HG02973 (cell line): Measurements from ENCODE around the gene PRIMA1.

Source experiments
- ATAC-seq: cut with Tn5 transposase; IDR thresholded peaks from one replicate; pipeline ENCODE4 v1.9.1; 2021; ENCODE audit warnings: moderate library complexity; ENCODE audit not compliant: unreplicated experiment

PRIMA1 gene, protein sequence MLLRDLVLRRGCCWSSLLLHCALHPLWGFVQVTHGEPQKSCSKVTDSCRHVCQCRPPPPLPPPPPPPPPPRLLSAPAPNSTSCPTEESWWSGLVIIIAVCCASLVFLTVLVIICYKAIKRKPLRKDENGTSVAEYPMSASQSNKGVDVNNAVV

DNA sequence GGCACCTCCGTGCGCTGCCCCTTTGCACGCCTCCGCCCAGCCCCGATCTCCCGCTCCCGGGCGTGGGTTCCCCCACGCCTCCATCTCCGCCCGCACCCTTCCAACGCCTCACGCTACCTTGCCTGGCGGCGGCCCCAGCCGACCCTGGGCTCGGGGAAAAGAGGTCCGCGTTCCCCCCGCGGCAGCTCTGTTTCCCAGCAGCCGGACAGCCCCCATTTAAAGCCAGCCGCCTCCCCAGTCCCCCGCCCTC is at the start of gene PRIMA1:
TSS of gene PRIMA1 (minus strand) at position 193 of the 250 bp plus-strand sequence. CDS start 767 bp downstream, outside the sequence.
- no peak for ATAC-seq

DNA sequence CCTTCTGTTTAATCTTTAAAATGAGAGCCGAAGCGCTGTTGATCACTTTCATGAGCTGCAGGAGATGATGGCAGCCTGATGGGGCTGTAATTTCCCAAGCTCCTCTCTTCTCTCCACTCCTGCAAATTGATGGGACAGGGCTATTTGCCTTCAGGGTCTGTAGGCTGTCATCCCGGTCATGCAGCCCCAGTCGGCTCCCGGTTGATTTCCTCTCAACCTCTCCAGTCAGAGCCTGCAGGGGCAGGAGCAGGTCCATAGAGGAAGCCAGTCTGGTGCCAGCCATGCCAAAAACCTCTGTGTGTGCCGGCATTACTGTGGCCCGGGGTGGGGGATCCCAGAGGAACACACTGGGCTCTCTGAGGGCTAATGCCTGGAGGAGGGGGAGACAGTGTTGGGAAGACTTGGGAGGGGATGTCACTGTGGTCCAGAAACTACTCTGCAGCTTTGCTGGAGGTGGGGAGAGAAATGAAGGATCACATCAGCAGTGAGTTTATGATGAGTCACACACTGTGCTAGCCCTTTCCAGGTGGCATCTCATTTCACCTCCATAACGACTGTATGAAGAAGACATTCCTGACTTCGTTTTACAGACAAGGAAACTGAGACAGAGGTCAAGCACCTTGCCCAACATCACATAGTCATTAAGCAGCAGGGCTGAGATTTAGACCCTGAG is 46.5 kb upstream of the PRIMA1 start:
- no peak for ATAC-seq

DNA sequence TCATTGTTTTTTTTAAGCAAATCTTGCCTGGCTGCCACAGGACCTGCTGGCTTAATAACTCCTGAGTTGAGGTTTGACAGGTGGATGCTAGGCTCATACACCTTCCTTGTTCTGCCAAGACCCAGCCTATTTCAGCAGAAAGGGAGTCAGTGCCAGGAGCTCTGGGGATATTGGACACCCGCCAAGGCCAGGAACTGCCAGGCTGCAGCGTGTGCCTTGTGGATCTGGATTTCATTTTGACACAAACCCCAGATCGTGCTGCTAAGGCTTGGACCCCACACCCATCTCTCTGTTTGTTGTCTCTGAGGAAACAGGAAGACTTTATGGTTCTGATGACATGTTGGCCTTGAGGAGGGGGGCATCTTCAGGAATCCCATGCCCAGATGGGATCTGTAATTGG is 44.4 kb upstream of the PRIMA1 start:
- no peak for ATAC-seq

GRCh38 chr14:93832081-93832480 is 43.8 kb upstream of the PRIMA1 start:
- no peak for ATAC-seq

- ATAC-seq, result no peak
Observed at GRCh38 chr14:93830753-93831461, 42.6 kb upstream of the PRIMA1 start.

DNA sequence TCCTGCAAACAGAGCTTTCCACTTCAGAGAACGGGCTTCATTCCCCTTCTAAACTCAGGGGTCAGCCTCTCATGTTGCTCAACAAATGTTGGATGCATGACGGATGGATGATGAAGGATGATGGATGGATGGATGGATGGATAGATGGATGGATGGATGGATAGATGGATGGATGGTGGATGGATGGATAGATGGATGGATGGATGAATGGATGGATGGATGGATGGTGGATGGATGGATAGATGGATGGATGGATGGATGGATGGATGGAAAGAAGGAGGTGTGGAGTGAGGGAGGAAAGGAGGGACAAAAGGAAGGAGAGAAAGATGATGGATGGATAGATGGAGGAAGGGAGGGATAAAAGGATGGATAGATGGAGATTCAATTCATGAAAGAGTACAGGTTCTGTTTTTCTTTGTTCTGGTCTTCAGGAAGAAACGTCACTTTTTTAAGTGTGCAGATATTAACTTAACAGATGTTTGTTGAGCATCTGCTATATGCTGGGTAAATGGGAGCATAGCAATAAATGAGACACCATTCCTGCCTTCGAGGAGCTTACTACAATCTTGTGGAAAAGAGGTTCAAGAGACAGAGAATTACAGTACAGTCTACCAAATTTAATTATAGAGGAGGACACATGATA is 41.7 kb upstream of the PRIMA1 start:
- ATAC-seq, result no peak

GRCh38 chr14:93825235-93825553 is 36.9 kb upstream of the PRIMA1 start:
- ATAC-seq, result no peak

DNA sequence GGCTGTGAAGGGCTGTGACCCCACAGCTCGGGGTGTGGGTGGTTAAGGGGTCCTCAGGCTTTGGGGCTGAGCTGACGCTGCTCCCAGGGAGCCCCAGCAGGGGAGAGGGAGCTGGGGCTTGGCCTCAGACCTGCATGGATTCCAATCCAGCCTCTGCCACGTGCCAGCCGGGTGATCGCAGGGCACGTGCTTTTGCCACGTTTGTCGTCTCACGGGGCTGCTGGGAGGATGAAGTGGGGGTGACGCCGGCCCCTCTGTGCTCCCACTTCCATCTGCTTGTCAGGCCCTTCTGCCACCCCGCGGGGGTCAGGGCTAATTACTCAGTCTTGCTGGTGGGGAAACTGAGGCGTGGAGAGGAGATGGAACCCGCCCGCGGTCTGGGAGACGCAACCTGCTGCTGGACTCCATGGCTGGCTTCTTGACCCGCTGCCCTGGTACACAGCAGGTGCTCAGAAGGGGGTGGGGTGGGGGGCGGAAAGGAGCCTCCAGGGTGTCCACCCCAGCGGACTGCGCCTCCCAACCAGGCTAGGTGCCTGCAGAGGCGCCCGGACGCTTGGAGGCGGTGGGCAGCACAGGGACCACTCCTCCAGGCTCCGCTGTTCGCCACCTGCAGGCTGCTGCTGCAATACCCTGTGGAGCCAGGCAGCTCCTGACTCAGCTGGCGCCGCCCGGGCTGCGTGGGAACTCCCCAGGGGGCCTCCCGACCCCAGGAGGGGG is 36.4 kb upstream of the PRIMA1 start:
- no peak for ATAC-seq

GRCh38 chr14:93824076-93824475 is 35.8 kb upstream of the PRIMA1 start:
- no peak for ATAC-seq

DNA sequence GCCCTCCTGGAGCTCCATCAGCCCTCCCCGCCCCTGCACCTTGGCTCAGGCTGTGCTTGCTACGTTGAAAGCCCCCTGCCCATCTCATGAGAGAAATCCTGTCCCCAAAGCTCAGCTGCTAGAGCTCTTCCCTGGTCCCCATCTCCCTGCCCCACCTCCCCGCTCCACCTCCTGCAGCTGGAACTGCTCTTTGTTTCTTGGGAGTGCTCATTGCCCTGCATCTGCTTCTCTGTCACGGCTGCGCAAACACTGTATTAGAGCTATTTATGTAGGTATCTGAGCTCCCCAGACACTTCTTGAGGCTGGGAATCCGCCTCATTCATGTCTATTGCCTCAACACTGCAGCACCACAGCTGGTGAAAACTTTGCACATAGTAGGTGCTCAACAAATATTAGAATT is 32.8 kb upstream of the PRIMA1 start:
- no peak for ATAC-seq

- no peak for ATAC-seq
Observed at GRCh38 chr14:93818857-93819256, 30.6 kb upstream of the PRIMA1 start.

- ATAC-seq, result no peak
Observed at GRCh38 chr14:93811676-93812075, 23.4 kb upstream of the PRIMA1 start.

GRCh38 chr14:93811020-93811419 is 22.7 kb upstream of the PRIMA1 start:
- ATAC-seq, result no peak

GRCh38 chr14:93809491-93810420 is 21.5 kb upstream of the PRIMA1 start:
- ATAC-seq, result peak; percentile 82

DNA sequence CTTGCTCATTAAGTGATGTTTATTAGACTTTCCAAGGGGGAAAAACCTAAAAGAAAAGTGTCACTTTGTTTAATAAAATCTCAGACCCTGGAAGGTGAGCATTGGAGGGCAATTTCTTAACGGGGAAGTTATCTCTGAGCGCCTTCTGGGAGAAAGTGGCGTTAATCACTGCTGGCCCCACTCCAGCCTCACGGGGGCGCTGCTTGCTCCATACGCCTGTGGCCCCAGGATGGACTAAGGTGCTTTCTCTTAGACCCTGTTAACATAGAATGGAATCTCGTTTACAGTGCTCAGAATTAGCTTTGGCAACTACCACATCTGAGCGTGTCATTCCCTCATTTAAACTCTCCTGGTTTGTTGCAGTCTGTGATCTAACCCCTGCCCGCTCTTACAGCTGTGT is 16.4 kb upstream of the PRIMA1 start:
- no peak for ATAC-seq

GRCh38 chr14:93803408-93804318 is 15.4 kb upstream of the PRIMA1 start:
- no peak for ATAC-seq

DNA sequence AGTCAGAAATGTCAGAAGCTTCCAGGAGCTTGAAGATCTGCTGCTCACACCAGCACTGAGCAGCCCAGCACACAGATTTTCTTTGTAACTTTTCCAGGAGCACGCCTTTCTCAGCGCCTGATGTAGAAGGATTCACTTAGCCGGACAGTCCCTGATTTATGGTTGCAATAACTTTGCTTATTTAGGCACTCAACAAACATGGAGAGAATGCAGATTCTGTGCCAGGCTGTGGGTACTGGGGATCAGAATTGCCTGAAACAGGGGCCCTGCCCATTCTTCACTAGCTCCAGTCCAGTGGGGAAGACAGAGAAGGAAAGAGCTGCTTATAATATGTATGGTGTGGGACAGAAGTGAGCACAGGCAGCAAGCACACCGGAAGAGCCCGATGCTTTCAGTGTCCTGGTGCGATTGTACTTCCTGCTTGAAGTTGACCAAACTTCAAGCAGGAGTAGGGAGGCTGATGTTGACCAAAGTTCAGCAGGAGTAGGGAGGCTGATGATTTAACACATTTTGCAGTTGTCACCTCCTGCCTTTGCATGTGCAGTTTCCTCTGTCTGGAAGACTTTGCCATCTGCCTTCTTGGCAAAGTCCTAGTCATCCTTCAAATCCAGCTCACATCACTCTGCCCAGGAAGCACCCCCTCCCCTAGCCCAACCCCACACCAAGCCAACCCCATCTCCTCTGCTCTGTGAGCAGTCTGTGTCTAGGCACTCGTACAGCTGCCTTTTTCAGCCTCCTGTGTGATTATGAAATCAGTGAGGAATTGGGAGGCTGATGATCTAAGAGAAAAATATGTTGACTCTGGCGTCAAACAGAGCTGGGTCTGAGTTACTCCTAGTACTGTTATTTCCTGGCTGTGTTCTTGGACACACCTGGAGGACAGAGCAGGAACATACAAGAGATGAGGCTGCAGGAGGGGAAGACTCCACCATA is 12.0 kb upstream of the PRIMA1 start:
- no peak for ATAC-seq

- no peak for ATAC-seq
Observed at GRCh38 chr14:93799617-93799988, 11.3 kb upstream of the PRIMA1 start.
